GM23338 (cell line): ENCODE data around the gene SLC4A5. TPM values are rescaled to one million over a fixed set of nuclear protein-coding genes. Genes with fewer than 3 reads are reported as not detected.

Experiments used
- ATAC-seq: fragments of 200-7000 bp; cut with Tn5 transposase; 3 replicates; pipeline ENCODE4 v1.9.1; 2020
- DNase-seq: peaks from one replicate; pipeline ENCODE4 v3.0.0-alpha.2; 2015; ENCODE audit warnings: low spot score
- H2AFZ ChIP-seq: fragments of 200-600 bp; sonication (generic); 2 replicates; pipeline ENCODE4 v1.8.0; 2016; ENCODE audit warnings: antibody characterized with exemption, mild to moderate bottlenecking, moderate library complexity
- H3F3A ChIP-seq: fragments of 200-600 bp; sonication (generic); replicated peaks from 2 replicates; pipeline ENCODE4 v1.8.0; 2017; ENCODE audit warnings: antibody characterized with exemption, mixed run types, low read depth
- H3K27ac ChIP-seq: fragments of 200-600 bp; sonication (generic); 2 replicates; pipeline ENCODE4 v1.6.1; 2016; ENCODE audit warnings: low read depth
- H3K27me3 ChIP-seq: fragments of 200-600 bp; sonication (generic); 2 replicates; pipeline ENCODE4 v1.8.0; 2016; ENCODE audit warnings: mild to moderate bottlenecking, mixed run types, moderate library complexity; ENCODE audit not compliant: insufficient read depth
- H3K36me3 ChIP-seq: fragments of 200-600 bp; sonication (generic); 2 replicates; pipeline ENCODE4 v1.8.0; 2016; ENCODE audit warnings: mild to moderate bottlenecking; ENCODE audit not compliant: insufficient read depth
- H3K4me1 ChIP-seq: fragments of 200-600 bp; sonication (generic); 2 replicates; pipeline ENCODE4 v1.8.0; 2016; ENCODE audit warnings: mild to moderate bottlenecking, moderate library complexity; ENCODE audit not compliant: insufficient read depth
- H3K4me2 ChIP-seq: fragments of 200-600 bp; sonication (generic); 2 replicates; pipeline ENCODE4 v1.7.1; 2017; ENCODE audit warnings: mixed run types
- H3K4me3 ChIP-seq: fragments of 200-600 bp; sonication (generic); 2 replicates; pipeline ENCODE4 v1.6.1; 2016; ENCODE audit warnings: mixed run types
- H3K79me2 ChIP-seq: fragments of 200-600 bp; sonication (generic); replicated peaks from 2 replicates; pipeline ENCODE4 v1.8.0; 2017; ENCODE audit warnings: mild to moderate bottlenecking; ENCODE audit not compliant: insufficient read depth
- H3K9me2 ChIP-seq: fragments of 200-600 bp; sonication (generic); 2 replicates; pipeline ENCODE4 v1.8.0; 2017; ENCODE audit not compliant: insufficient read depth
- H4K20me1 ChIP-seq: fragments of 200-600 bp; sonication (generic); replicated peaks from 2 replicates; pipeline ENCODE4 v1.8.0; 2017; ENCODE audit warnings: mild to moderate bottlenecking; ENCODE audit not compliant: insufficient read depth
- H3K27ac Mint-ChIP-seq: 2 replicates; pipeline ENCODE4 v1.8.0; 2020; ENCODE audit warnings: inconsistent platforms, mild to moderate bottlenecking, moderate library complexity, mixed read lengths
- H3K27me3 Mint-ChIP-seq: 3 replicates; pipeline ENCODE4 v1.8.0; 2022; ENCODE audit warnings: low read depth, mild to moderate bottlenecking, moderate library complexity, mixed read lengths, inconsistent platforms; ENCODE audit not compliant: insufficient read depth, poor library complexity
- H3K36me3 Mint-ChIP-seq: 3 replicates; pipeline ENCODE4 v1.8.0; 2021; ENCODE audit warnings: low read depth, mild to moderate bottlenecking, inconsistent platforms, moderate library complexity, mixed read lengths
- H3K4me1 Mint-ChIP-seq: 3 replicates; pipeline ENCODE4 v1.8.0; 2020; ENCODE audit warnings: mild to moderate bottlenecking, inconsistent platforms, mixed read lengths
- H3K4me3 Mint-ChIP-seq: 3 replicates; pipeline ENCODE4 v1.8.0; 2021; ENCODE audit warnings: moderate library complexity, mild to moderate bottlenecking, inconsistent platforms, mixed read lengths
- H3K9me3 Mint-ChIP-seq: 3 replicates; pipeline ENCODE4 v1.8.0; 2020; ENCODE audit warnings: moderate library complexity, mild to moderate bottlenecking, inconsistent platforms, mixed read lengths
- CREB1 ChIP-seq: fragments of 250-450 bp; sonication (Bioruptor Pico); IDR thresholded peaks from 2 replicates; pipeline ENCODE4 v1.5.0; 2020; ENCODE audit warnings: low read depth, mild to moderate bottlenecking, moderate library complexity
- CTCF ChIP-seq, 2 experiments: fragments of 200-600 bp in 1 of 2; sonication (generic) in 1 of 2; conservative IDR thresholded peaks; 2 replicates each; pipeline versions ENCODE4 v1.5.1 to v1.6.1; 2016 to 2017; ENCODE audit warnings: antibody characterized with exemption in 2 of 2, low read depth in 2 of 2, mild to moderate bottlenecking in 2 of 2, moderate library complexity in 1 of 2
- ETS1 ChIP-seq: IDR thresholded peaks from 2 replicates; pipeline ENCODE4 v1.6.1; 2016; ENCODE audit warnings: antibody characterized with exemption
- EZH2phosphoT487 ChIP-seq: fragments of 200-600 bp; sonication (generic); IDR thresholded peaks from one replicate; pipeline ENCODE4 v1.8.1; 2018; ENCODE audit warnings: antibody characterized with exemption; ENCODE audit not compliant: unreplicated experiment
- JUNB ChIP-seq: IDR thresholded peaks from one replicate; pipeline ENCODE4 v1.6.1; 2016; ENCODE audit warnings: antibody characterized with exemption; ENCODE audit not compliant: unreplicated experiment
- NANOG ChIP-seq: IDR thresholded peaks from 2 replicates; pipeline ENCODE4 v1.6.1; 2016; ENCODE audit warnings: antibody characterized with exemption, borderline replicate concordance
- POLR2AphosphoS5 ChIP-seq: IDR thresholded peaks from 2 replicates; pipeline ENCODE4 v1.6.1; 2016; ENCODE audit warnings: antibody characterized with exemption, low read depth
- STAT1 ChIP-seq: IDR thresholded peaks from one replicate; pipeline ENCODE4 v1.6.1; 2016; ENCODE audit warnings: antibody characterized with exemption; ENCODE audit not compliant: unreplicated experiment
- ZNF114 ChIP-seq: fragments of 250-450 bp; sonication (Bioruptor Pico); IDR thresholded peaks from 2 replicates; pipeline ENCODE4 v1.5.0; 2020; ENCODE audit warnings: mild to moderate bottlenecking, moderate library complexity
- ZNF331 ChIP-seq: fragments of 250-450 bp; sonication (Bioruptor Pico); IDR thresholded peaks from 2 replicates; pipeline ENCODE4 v1.5.0; 2020; ENCODE audit warnings: low read depth, mild to moderate bottlenecking, moderate library complexity
- ZNF462 ChIP-seq: fragments of 250-450 bp; sonication (Bioruptor Pico); IDR thresholded peaks from 2 replicates; pipeline ENCODE4 v1.5.0; 2020; ENCODE audit warnings: mild to moderate bottlenecking, moderate library complexity
- polyA plus RNA-seq: library from polyadenylated mRNA; unstranded; fragments of >200 nt; fragmentation: Nextera tagmentation; extraction: Ambion mirVana; gene quantifications from 2 replicates; pipeline ENCODE4 v1.2.1, GENCODE V29; 2016
- total RNA-seq: library from RNA; depleted of rRNA; stranded (reverse); fragments of >200 nt; shearing (Covaris generic); gene quantifications from 2 replicates; pipeline ENCODE4 v1.2.3, GENCODE V29; 2014

The SLC4A5 gene
- total and polyA plus RNA-seq, 2 experiments from 2014 or later = 0.24 to 0.70 TPM

GRCh38 chr2:74313497-74313896 is 29.7 kb downstream of the SLC4A5 start:
- no peak for TF ChIP-seq ZNF114 (CRISPR knock-in tag)
- H3K27me3 Mint-ChIP-seq = peaks cover 3% of the 10 kb centered on the region
- ATAC-seq (no peak), DNase-seq (no peak)
- Histone ChIP-seq H3K4me2 (no peak overlapping the region), H4K20me1 (no peaks in the 10 kb centered on the region), H3K4me1 (no peaks in the 10 kb centered on the region), H3F3A (no peaks in the 10 kb centered on the region), H3K27me3 (no peaks in the 10 kb centered on the region), H3K9me2 (no peaks in the 10 kb centered on the region; the same call in 1 of the 2 replicates), H3K27ac (no peak overlapping the region), H2AFZ (no peak overlapping the region), H3K79me2 (no peaks in the 10 kb centered on the region), H3K36me3 (no peaks in the 10 kb centered on the region), H3K4me3 (no peak overlapping the region)
- H3K4me3 Mint-ChIP-seq = no peak overlapping the region
- peaks cover 10% of the 10 kb centered on the region for H3K4me1 Mint-ChIP-seq
- no peaks in the 10 kb centered on the region for H3K9me3 Mint-ChIP-seq
- H3K27ac Mint-ChIP-seq = no peak overlapping the region
- H3K36me3 Mint-ChIP-seq = no peaks in the 10 kb centered on the region

GRCh38 chr2:74312913-74313312 is 30.3 kb downstream of the SLC4A5 start:
- Histone ChIP-seq H3K4me2 (no peak overlapping the region), H3K27ac (no peak overlapping the region)
- TF ChIP-seq STAT1 (no peak), ZNF462 (no peak), CTCF (conservative IDR thresholded peaks at IDR 0.05; ENCODE audit: low read depth in 2 of 2) (no peak), ZNF114 (CRISPR knock-in tag) (no peak), POLR2AphosphoS5 (no peak), CREB1 (CRISPR knock-in tag) (no peak), ETS1 (no peak), ZNF331 (CRISPR knock-in tag) (no peak), EZH2phosphoT487 (no peak), JUNB (no peak), NANOG (no peak)

More at GRCh38 chr2:74312913-74313312, 30.3 kb downstream of the SLC4A5 start:
- Mint-ChIP-seq H3K4me3 (no peak overlapping the region), H3K27ac (no peak overlapping the region), H3K9me3 (0 out of 3 replicates have a peak, but pooled peaks cover 2% of the 10 kb centered on the region), H3K36me3 (no peaks in the 10 kb centered on the region; the same call in 2 of the 3 replicates), H3K27me3 (peaks cover 3% of the 10 kb centered on the region), H3K4me1 (peaks cover 10% of the 10 kb centered on the region)
- H3K9me2 ChIP-seq = no peaks in the 10 kb centered on the region; the same call in 1 of the 2 replicates
- H3K79me2 ChIP-seq = no peaks in the 10 kb centered on the region
- no peak for DNase-seq
- no peak overlapping the region for H3K4me3 ChIP-seq
- no peaks in the 10 kb centered on the region for H3F3A ChIP-seq
- no peak overlapping the region for H2AFZ ChIP-seq
- no peak for ATAC-seq
- H3K36me3 ChIP-seq = no peaks in the 10 kb centered on the region
- no peaks in the 10 kb centered on the region for H3K27me3 ChIP-seq
- no peaks in the 10 kb centered on the region for H3K4me1 ChIP-seq
- no peaks in the 10 kb centered on the region for H4K20me1 ChIP-seq
